Measurements from ENCODE around the gene SLC35F1. TPM values are rescaled to one million over a fixed set of nuclear protein-coding genes. Genes with fewer than 3 reads are reported as not detected.

The SLC35F1 gene
- total RNA-seq, 6 donors from 2014 or later: 0.11 to 0.15 (median 0.13) TPM; not detected in 3

- no peaks in the 10 kb centered on the region for H3K9me3 ChIP-seq
- no peaks in the 10 kb centered on the region for H3K4me1 ChIP-seq
- H3K27me3 ChIP-seq: no peaks in the 10 kb centered on the region
- ATAC-seq (ENCODE audit: low FRiP score in 2 of 2) (no peak), DNase-seq (no peak)
- 31 to 55% methylated on average over 3 of the region's 3 CpGs for WGBS, 2 donors
- H3K27ac ChIP-seq: no peak overlapping the region
- TF ChIP-seq EP300 (IDR thresholded peaks at IDR 0.05) (no peak), POLR2AphosphoS5 (IDR thresholded peaks at IDR 0.05) (no peak), POLR2A (IDR thresholded peaks at IDR 0.05) (no peak), CTCF (IDR thresholded peaks at IDR 0.05) (no peak)
- no peak overlapping the region for H3K4me3 ChIP-seq
- no peaks in the 10 kb centered on the region for H3K36me3 ChIP-seq
These were observed 321.8 kb downstream of the SLC35F1 start for GRCh38 chr6:118228886-118229285.

GRCh38 chr6:118240878-118241528, 333.9 kb downstream of the SLC35F1 start:
- DNase-seq: no peak
- no peak overlapping the region for H3K27ac ChIP-seq
- no peaks in the 10 kb centered on the region for H3K36me3 ChIP-seq
- no peak overlapping the region for H3K4me3 ChIP-seq
- no peaks in the 10 kb centered on the region for H3K9me3 ChIP-seq
- no peaks in the 10 kb centered on the region for H3K27me3 ChIP-seq
- no peaks in the 10 kb centered on the region for H3K4me1 ChIP-seq
- 94 to 100% methylated on average over 1 of the region's 1 CpG for WGBS, 2 donors
- ATAC-seq (ENCODE audit: low FRiP score in 2 of 2): no peak
- TF ChIP-seq CTCF (IDR thresholded peaks at IDR 0.05) (no peak), POLR2AphosphoS5 (IDR thresholded peaks at IDR 0.05) (no peak), POLR2A (IDR thresholded peaks at IDR 0.05) (no peak), EP300 (IDR thresholded peaks at IDR 0.05) (no peak)

GRCh38 chr6:118246406-118246805, 339.3 kb downstream of the SLC35F1 start:
- DNase-seq (no peak), ATAC-seq (ENCODE audit: low FRiP score in 2 of 2) (no peak)
- 81 to 92% methylated on average over 5 of the region's 5 CpGs for WGBS, 2 donors
- H3K27me3 ChIP-seq: no peaks in the 10 kb centered on the region
- no peak for TF ChIP-seq EP300 (IDR thresholded peaks at IDR 0.05)
- no peak for TF ChIP-seq POLR2AphosphoS5 (IDR thresholded peaks at IDR 0.05)
- TF ChIP-seq POLR2A (IDR thresholded peaks at IDR 0.05): no peak
- TF ChIP-seq CTCF (IDR thresholded peaks at IDR 0.05): no peak
- H3K9me3 ChIP-seq: no peaks in the 10 kb centered on the region
- no peaks in the 10 kb centered on the region for H3K4me1 ChIP-seq
- no peaks in the 10 kb centered on the region for H3K36me3 ChIP-seq
- no peak overlapping the region for H3K4me3 ChIP-seq
- no peak overlapping the region for H3K27ac ChIP-seq

- H3K9me3 ChIP-seq: no peaks in the 10 kb centered on the region
- H3K27ac ChIP-seq: no peak overlapping the region
- no peaks in the 10 kb centered on the region for H3K4me1 ChIP-seq
- H3K36me3 ChIP-seq: no peaks in the 10 kb centered on the region
- ATAC-seq (ENCODE audit: low FRiP score in 2 of 2): no peak
- 83 to 89% methylated on average over 1 of the region's 1 CpG for WGBS, 2 donors
- no peak overlapping the region for H3K4me3 ChIP-seq
- no peaks in the 10 kb centered on the region for H3K27me3 ChIP-seq
- TF ChIP-seq POLR2AphosphoS5 (IDR thresholded peaks at IDR 0.05) (no peak), CTCF (IDR thresholded peaks at IDR 0.05) (no peak), EP300 (IDR thresholded peaks at IDR 0.05) (no peak), POLR2A (IDR thresholded peaks at IDR 0.05) (no peak)
- DNase-seq: no peak
These were observed 341.1 kb downstream of the SLC35F1 start for GRCh38 chr6:118248171-118248570.

DNA sequence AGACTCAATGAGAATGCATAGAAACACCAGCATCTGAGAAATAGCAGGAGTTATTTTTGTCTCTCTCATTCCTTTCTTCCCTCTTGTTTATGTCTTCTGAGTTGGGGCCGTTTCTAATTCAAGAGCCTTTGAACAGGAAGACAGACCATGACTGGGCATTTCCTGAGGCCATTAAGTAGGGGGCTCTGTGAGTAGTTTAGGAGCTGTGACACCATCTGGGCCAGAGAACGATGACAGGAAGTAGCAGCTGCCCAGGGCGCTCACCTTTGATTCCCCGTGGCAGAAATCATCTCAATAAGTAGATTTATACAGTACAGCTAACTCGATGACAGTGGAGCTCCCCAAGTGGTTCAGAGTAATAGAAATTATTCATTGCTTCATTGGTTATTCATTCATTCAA, 342.6 kb downstream of the SLC35F1 start:
- DNase-seq: no peak
- Histone ChIP-seq H3K27ac (no peak overlapping the region), H3K4me3 (no peak overlapping the region), H3K27me3 (no peaks in the 10 kb centered on the region), H3K9me3 (no peaks in the 10 kb centered on the region), H3K36me3 (no peaks in the 10 kb centered on the region), H3K4me1 (no peaks in the 10 kb centered on the region)
- WGBS, 2 donors: 16 to 24% methylated on average over 5 of the region's 5 CpGs
- TF ChIP-seq EP300 (IDR thresholded peaks at IDR 0.05) (no peak), CTCF (IDR thresholded peaks at IDR 0.05) (no peak), POLR2A (IDR thresholded peaks at IDR 0.05) (no peak), POLR2AphosphoS5 (IDR thresholded peaks at IDR 0.05) (no peak)
- ATAC-seq (ENCODE audit: low FRiP score in 2 of 2): no peak

All from upper lobe of left lung (tissue), 6 donors.